Neural progenitor cell (in vitro differentiated cells): ENCODE results near the gene FHL3. TPM values are rescaled to one million over a fixed set of nuclear protein-coding genes. Genes with fewer than 3 reads are reported as not detected.
"Not testable (repeated sequence)": the region's sequence is repeated elsewhere in the genome, so short reads cannot be mapped to it uniquely, and the experiment has no call there.

Experiments
- DNase-seq: peaks from one replicate; pipeline ENCODE4 v3.0.0-alpha.2; 2016; ENCODE audit warnings: low spot score
- H2AFZ ChIP-seq: fragments of 200-600 bp; sonication (generic); replicated peaks from 2 replicates; pipeline ENCODE4 v1.6.1; 2016; ENCODE audit warnings: antibody characterized with exemption
- H3F3A ChIP-seq: fragments of 200-600 bp; sonication (generic); 2 replicates; pipeline ENCODE4 v1.6.1; 2016; ENCODE audit warnings: antibody characterized with exemption, low read depth
- H3K27ac ChIP-seq: fragments of 200-600 bp; sonication (generic); 2 replicates; pipeline ENCODE4 v1.5.1; 2016; ENCODE audit warnings: mild to moderate bottlenecking
- H3K27me3 ChIP-seq: fragments of 200-600 bp; sonication (generic); 2 replicates; pipeline ENCODE4 v1.6.1; 2016; ENCODE audit warnings: mild to moderate bottlenecking, moderate library complexity
- H3K36me3 ChIP-seq: fragments of 200-600 bp; sonication (generic); 2 replicates; pipeline ENCODE4 v1.5.1; 2016
- H3K4me1 ChIP-seq: fragments of 200-600 bp; sonication (generic); 2 replicates; pipeline ENCODE4 v1.6.1; 2016; ENCODE audit warnings: mixed run types
- H3K4me2 ChIP-seq: fragments of 200-600 bp; sonication (generic); 2 replicates; pipeline ENCODE4 v1.6.1; 2016
- H3K4me3 ChIP-seq: fragments of 200-600 bp; sonication (generic); 2 replicates; pipeline ENCODE4 v1.5.1; 2016
- H3K79me2 ChIP-seq: fragments of 200-600 bp; sonication (generic); 2 replicates; pipeline ENCODE4 v1.6.1; 2016; ENCODE audit warnings: low read depth
- H3K9ac ChIP-seq: fragments of 200-600 bp; sonication (generic); 2 replicates; pipeline ENCODE4 v1.6.1; 2016
- H3K9me3 ChIP-seq: fragments of 200-600 bp; sonication (generic); 2 replicates; pipeline ENCODE4 v1.5.1; 2016; ENCODE audit warnings: low read depth
- H4K20me1 ChIP-seq: fragments of 200-600 bp; sonication (generic); 2 replicates; pipeline ENCODE4 v1.6.1; 2016; ENCODE audit warnings: low read depth
- H3K27ac Mint-ChIP-seq: 3 replicates; pipeline ENCODE4 v1.8.0; 2021; ENCODE audit warnings: mixed read lengths
- H3K27me3 Mint-ChIP-seq: 2 replicates; pipeline ENCODE4 v1.8.0; 2022; ENCODE audit warnings: low read depth, mild to moderate bottlenecking, inconsistent platforms, moderate library complexity, mixed read lengths; ENCODE audit not compliant: insufficient read depth
- H3K36me3 Mint-ChIP-seq: 3 replicates; pipeline ENCODE4 v1.8.0; 2021; ENCODE audit warnings: mixed read lengths
- H3K4me1 Mint-ChIP-seq: 3 replicates; pipeline ENCODE4 v1.8.0; 2021; ENCODE audit warnings: mixed read lengths
- H3K4me3 Mint-ChIP-seq: 3 replicates; pipeline ENCODE4 v1.8.0; 2021; ENCODE audit warnings: mild to moderate bottlenecking, moderate library complexity, mixed read lengths
- H3K9me3 Mint-ChIP-seq: 3 replicates; pipeline ENCODE4 v1.8.0; 2020; ENCODE audit warnings: mixed read lengths
- CTCF ChIP-seq: fragments of 200-600 bp; sonication (generic); IDR thresholded peaks from 2 replicates; pipeline ENCODE4 v1.5.1; 2017; ENCODE audit warnings: antibody characterized with exemption, mild to moderate bottlenecking
- EZH2 ChIP-seq: fragments of 200-600 bp; sonication (generic); IDR thresholded peaks from 2 replicates; pipeline ENCODE4 v1.6.1; 2017; ENCODE audit warnings: antibody characterized with exemption, mild to moderate bottlenecking, moderate library complexity
- EZH2phosphoT487 ChIP-seq: fragments of 200-600 bp; sonication (generic); IDR thresholded peaks from 2 replicates; pipeline ENCODE4 v1.6.1; 2017; ENCODE audit warnings: antibody characterized with exemption
- total RNA-seq: library from RNA; depleted of rRNA; stranded (reverse); fragments of >200 nt; gene quantifications from 2 replicates; pipeline ENCODE4 v1.2.3, GENCODE V29; 2015; ENCODE audit warnings: low replicate concordance

FHL3 gene
- total RNA-seq, 1 donor from 2014 or later: 8.1 TPM

GRCh38 chr1:38034871-38035270, 29.6 kb upstream of the FHL3 start:
- H4K20me1 ChIP-seq: peaks cover 40% of the 10 kb centered on the region
- no peak overlapping the region for H3K4me3 Mint-ChIP-seq
- H3K27me3 ChIP-seq: no peaks in the 10 kb centered on the region
- peaks cover 26% of the 10 kb centered on the region for H3K79me2 ChIP-seq
- no peak overlapping the region for H3K27ac Mint-ChIP-seq
- TF ChIP-seq EZH2phosphoT487 (no peak), EZH2 (no peak), CTCF (no peak)
- H2AFZ ChIP-seq: no peak overlapping the region
- H3K4me1 ChIP-seq: peaks cover 14% of the 10 kb centered on the region
- no peak overlapping the region for H3K27ac ChIP-seq
- H3F3A ChIP-seq: peaks cover under 1% of the 10 kb centered on the region
- peaks cover 23% of the 10 kb centered on the region for H3K4me1 Mint-ChIP-seq
- no peak overlapping the region for H3K4me2 ChIP-seq
- H3K9ac ChIP-seq: no peak overlapping the region
- no peaks in the 10 kb centered on the region for H3K9me3 Mint-ChIP-seq
- H3K9me3 ChIP-seq: no peaks in the 10 kb centered on the region
- H3K4me3 ChIP-seq: no peak overlapping the region
- DNase-seq: no peak
- no peaks in the 10 kb centered on the region for H3K27me3 Mint-ChIP-seq
- H3K36me3 ChIP-seq: peaks cover under 1% of the 10 kb centered on the region
- H3K36me3 Mint-ChIP-seq: peaks cover 2% of the 10 kb centered on the region

- not testable (repeated sequence) for H3K9me3 Mint-ChIP-seq, H3K27me3 Mint-ChIP-seq, DNase-seq, H3K9ac ChIP-seq, H3K4me3 ChIP-seq, H2AFZ ChIP-seq, H3K79me2 ChIP-seq, H3K27ac ChIP-seq, H3K36me3 ChIP-seq, H3K27me3 ChIP-seq, H3K4me3 Mint-ChIP-seq, H3K9me3 ChIP-seq, H3K36me3 Mint-ChIP-seq, H3K27ac Mint-ChIP-seq, H3K4me2 ChIP-seq
- H3F3A ChIP-seq: peaks cover 12% of the 10 kb centered on the region
- H4K20me1 ChIP-seq: peaks cover 44% of the 10 kb centered on the region
- H3K4me1 ChIP-seq: peaks cover 33% of the 10 kb centered on the region
- peaks cover 35% of the 10 kb centered on the region for H3K4me1 Mint-ChIP-seq
Measured at GRCh38 chr1:38032992-38033391, 27.7 kb upstream of the FHL3 start.

GRCh38 chr1:38031513-38031866, 26.2 kb upstream of the FHL3 start:
- no peaks in the 10 kb centered on the region for H3K9me3 Mint-ChIP-seq
- DNase-seq: no peak
- H3K9me3 ChIP-seq: no peaks in the 10 kb centered on the region
- H3K4me1 Mint-ChIP-seq: peaks cover 45% of the 10 kb centered on the region
- TF ChIP-seq EZH2 (no peak), CTCF (no peak), EZH2phosphoT487 (no peak)
- H3K27ac ChIP-seq: no peak overlapping the region
- H3K36me3 ChIP-seq: no peaks in the 10 kb centered on the region
- peaks cover 26% of the 10 kb centered on the region for H3F3A ChIP-seq
- no peak overlapping the region for H3K4me2 ChIP-seq
- peaks cover 5% of the 10 kb centered on the region for H3K27me3 Mint-ChIP-seq
- peaks cover 49% of the 10 kb centered on the region for H4K20me1 ChIP-seq
- H3K27me3 ChIP-seq: no peaks in the 10 kb centered on the region
- H3K9ac ChIP-seq: no peak overlapping the region
- no peaks in the 10 kb centered on the region for H3K79me2 ChIP-seq
- H3K27ac Mint-ChIP-seq: no peak overlapping the region
- no peak overlapping the region for H3K4me3 Mint-ChIP-seq
- no peak overlapping the region for H2AFZ ChIP-seq
- peaks cover 45% of the 10 kb centered on the region for H3K4me1 ChIP-seq
- no peaks in the 10 kb centered on the region for H3K36me3 Mint-ChIP-seq
- no peak overlapping the region for H3K4me3 ChIP-seq

GRCh38 chr1:38030596-38031512, 25.5 kb upstream of the FHL3 start:
- H3K9me3 ChIP-seq: no peaks in the 10 kb centered on the region
- no peak overlapping the region for H3K9ac ChIP-seq
- H3F3A ChIP-seq: peaks cover 32% of the 10 kb centered on the region
- no peak overlapping the region for H3K27ac Mint-ChIP-seq
- H3K27ac ChIP-seq: no peak overlapping the region
- no peak overlapping the region for H3K4me3 ChIP-seq
- H3K36me3 ChIP-seq: no peaks in the 10 kb centered on the region
- no peaks in the 10 kb centered on the region for H3K79me2 ChIP-seq
- H3K4me1 Mint-ChIP-seq: peaks cover 47% of the 10 kb centered on the region
- H3K4me2 ChIP-seq: peak overlapping the region; percentile 47
- peaks cover 5% of the 10 kb centered on the region for H3K27me3 Mint-ChIP-seq
- no peak overlapping the region for H2AFZ ChIP-seq
- H3K27me3 ChIP-seq: no peaks in the 10 kb centered on the region
- no peaks in the 10 kb centered on the region for H3K36me3 Mint-ChIP-seq
- no peak for TF ChIP-seq CTCF
- TF ChIP-seq EZH2phosphoT487: no peak
- TF ChIP-seq EZH2: no peak
- no peaks in the 10 kb centered on the region for H3K9me3 Mint-ChIP-seq
- H4K20me1 ChIP-seq: peaks cover 49% of the 10 kb centered on the region
- peaks cover 45% of the 10 kb centered on the region for H3K4me1 ChIP-seq
- no peak for DNase-seq
- no peak overlapping the region for H3K4me3 Mint-ChIP-seq
